K562 (cell line): ENCODE measurements around the gene NSUN3. TPM values are rescaled to one million over a fixed set of nuclear protein-coding genes. Genes with fewer than 3 reads are reported as not detected.

Source experiments
- ATAC-seq: fragments of 200-7000 bp; cut with Tn5 transposase; 3 replicates; pipeline ENCODE4 v1.9.1; 2020; ENCODE audit warnings: moderate library complexity
- BruUV-seq: library from RNA; stranded (reverse); fragments of 400-500 nt; replicated peaks from 2 replicates; lab custom pipeline; 2021; lab: Mats Ljungman, UMichigan
- CTCF ChIA-PET: fragments of 300-600 bp; formaldehyde crosslinking; extraction: SDS; loops from one replicate; lab custom pipeline; 2021; ENCODE audit warnings: low intra/inter-chr PET ratio; lab: Yijun Ruan, JAX
- POLR2A ChIA-PET: fragments of 300-600, 350-650 bp; sonication (Branson Sonifier 250); formaldehyde crosslinking; extraction: SDS; loops from one replicate; lab custom pipeline; 2021; ENCODE audit warnings: antibody characterized with exemption, inconsistent platforms; lab: Yijun Ruan, JAX
- DNase-seq, 4 experiments: peaks; one replicate each; pipeline versions ENCODE4 v3.0.0 to v3.0.0-alpha.2; 2011 to 2018; ENCODE audit warnings: low spot score in 3 of 4, mixed read lengths in 3 of 4; ENCODE audit errors: extremely low read depth in 1 of 4
- FAIRE-seq: peaks from 2 replicates; lab custom pipeline; 2011; peaks lifted over from hg19 to GRCh38; lab: Jason Lieb, UNC
- H2AFZ ChIP-seq: 2 replicates; pipeline ENCODE4 v1.6.0; 2011; ENCODE audit warnings: low read depth, low read length, control low read depth, inconsistent platforms
- H3K27ac ChIP-seq: fragments of 200-600 bp; 3 replicates; pipeline ENCODE4 v1.8.0; 2011; ENCODE audit warnings: low read depth, mild to moderate bottlenecking, control low read depth, inconsistent platforms, low read length, moderate library complexity, mixed read lengths; ENCODE audit errors: extremely low read depth
- H3K27me3 ChIP-seq, 2 experiments: fragments of 300-600 bp in 1 of 2; 2 replicates in 1 of 2; 3 replicates in 1 of 2; pipeline versions ENCODE4 v1.6.0 to v1.8.0; 2011; ENCODE audit warnings: inconsistent platforms in 2 of 2, low read length in 2 of 2, mild to moderate bottlenecking in 1 of 2, mixed read lengths in 1 of 2, moderate library complexity in 1 of 2; ENCODE audit not compliant: control insufficient read depth in 2 of 2, insufficient read depth in 2 of 2
- H3K36me3 ChIP-seq: fragments of 300-600 bp; 3 replicates; pipeline ENCODE4 v1.8.0; 2011; ENCODE audit warnings: mild to moderate bottlenecking, low read length, inconsistent platforms; ENCODE audit not compliant: control insufficient read depth, insufficient read depth
- H3K4me1 ChIP-seq, 2 experiments: fragments of 200-600 bp in 1 of 2; replicated peaks in 1 of 2; 2 replicates in 1 of 2; 3 replicates in 1 of 2; pipeline versions ENCODE4 v1.5.1 to v1.8.0; 2011; ENCODE audit warnings: inconsistent platforms in 2 of 2, low read length in 2 of 2, mild to moderate bottlenecking in 1 of 2, mixed read lengths in 1 of 2, moderate library complexity in 1 of 2; ENCODE audit not compliant: control insufficient read depth in 2 of 2, insufficient read depth in 2 of 2
- H3K4me2 ChIP-seq: 2 replicates; pipeline ENCODE4 v1.6.1; 2011; ENCODE audit warnings: low read length, control low read depth, inconsistent platforms, mixed read lengths; ENCODE audit not compliant: insufficient read depth
- H3K4me3 ChIP-seq: fragments of 200-600 bp; sonication (generic), shearing (Covaris generic); 2 replicates; pipeline ENCODE4 v1.5.1; 2016; ENCODE audit warnings: control low read depth, inconsistent platforms
- H3K79me2 ChIP-seq: fragments of 200-600 bp; 3 replicates; pipeline ENCODE4 v1.8.0; 2011; ENCODE audit warnings: low read length, inconsistent platforms; ENCODE audit not compliant: control insufficient read depth, insufficient read depth
- H3K9ac ChIP-seq, 2 experiments: 2 replicates each; pipeline versions ENCODE4 v1.6.0 to v1.6.1; 2011; ENCODE audit warnings: low read depth in 2 of 2, low read length in 2 of 2, control low read depth in 1 of 2, inconsistent platforms in 1 of 2, mild to moderate bottlenecking in 1 of 2, mixed read lengths in 1 of 2; ENCODE audit not compliant: insufficient read depth in 1 of 2
- H3K9me1 ChIP-seq: one replicate; pipeline ENCODE4 v1.6.0; 2011; ENCODE audit warnings: inconsistent platforms, mild to moderate bottlenecking, low read length, moderate library complexity; ENCODE audit not compliant: control insufficient read depth, insufficient read depth
- H3K9me3 ChIP-seq: replicated peaks from 2 replicates; pipeline ENCODE4 v1.5.1; 2011; ENCODE audit warnings: low read depth, low read length, inconsistent platforms; ENCODE audit not compliant: control insufficient read depth, insufficient read depth
- H4K20me1 ChIP-seq: replicated peaks from 2 replicates; pipeline ENCODE4 v1.6.1; 2011; ENCODE audit warnings: low read length, inconsistent platforms, mixed read lengths; ENCODE audit not compliant: control insufficient read depth, insufficient read depth
- CTCF ChIP-seq, 3 experiments: IDR thresholded peaks in 2 of 3; conservative IDR thresholded peaks in 1 of 3; 2 replicates each; pipeline ENCODE4 v1.5.1; 2011 to 2012; ENCODE audit warnings: low read length in 3 of 3, mild to moderate bottlenecking in 3 of 3, control low read depth in 2 of 3, improper control_type of control experiment in 1 of 3, inconsistent platforms in 1 of 3, low read depth in 1 of 3, mixed read lengths in 1 of 3, moderate library complexity in 1 of 3; ENCODE audit not compliant: insufficient read depth in 2 of 3
- ETV5 ChIP-seq: sonication (generic); formaldehyde crosslinking; IDR thresholded peaks from 2 replicates; pipeline ENCODE4 v1.4.0; 2020; ENCODE audit warnings: low read depth, mild to moderate bottlenecking, missing genetic modification reagents
- PHB2 ChIP-seq: fragments of 450-650 bp; IDR thresholded peaks from 2 replicates; pipeline ENCODE4 v1.6.1; 2017; ENCODE audit warnings: low read depth
- POLR2AphosphoS5 ChIP-seq: IDR thresholded peaks from 2 replicates; pipeline ENCODE4 v1.6.1; 2011; ENCODE audit warnings: mild to moderate bottlenecking, low read depth, low read length, moderate library complexity; ENCODE audit not compliant: control insufficient read depth, insufficient read depth
- SIN3A ChIP-seq, 2 experiments: fragments of 150-350 bp in 1 of 2; IDR thresholded peaks; 2 replicates each; pipeline ENCODE4 v1.6.1; 2011 to 2016; ENCODE audit warnings: borderline replicate concordance in 2 of 2, low read depth in 2 of 2, low read length in 2 of 2, mild to moderate bottlenecking in 2 of 2, moderate library complexity in 2 of 2; ENCODE audit not compliant: control insufficient read depth in 1 of 2
- SMAD1 ChIP-seq: fragments of 150-350 bp; IDR thresholded peaks from 2 replicates; pipeline ENCODE4 v1.6.1; 2014; ENCODE audit warnings: low read length, low read depth; ENCODE audit not compliant: partially characterized antibody
- WGBS: fragments of 100-300 bp; shearing (Covaris generic); methylation state at CpG from one replicate; pipeline ENCODE4 v1.1.6; 2016; ENCODE audit warnings: low coverage, mixed read lengths; ENCODE audit not compliant: insufficient coverage; ENCODE audit errors: missing lambda C conversion rate; 5-methylcytosine and 5-hydroxymethylcytosine counted together
- in situ Hi-C: fragments of 300-500 bp; cut with MboI; formaldehyde crosslinking; loops from 4 replicates; pipeline ENCODE4 v1.15.0; 2018; ENCODE audit warnings: inconsistent platforms, mixed read lengths
- intact Hi-C: fragments of 100-400 bp; cut with micrococcal nuclease; formaldehyde crosslinking; loops from 2 replicates; pipeline ENCODE4 v1.14.2; 2022
- polyA plus RNA-seq, 8 experiments: library from polyadenylated mRNA; depleted of rRNA in 4 of 8; stranded (reverse) in 5 of 8; unstranded in 3 of 8; fragments of >200 nt; fragmentation: Nextera tagmentation in 2 of 8; fragmentation: Illumina TruSeq in 1 of 8; extraction: Ambion mirVana in 2 of 8; extraction: Trizol in 1 of 8; gene quantifications; 2 replicates each; pipeline versions ENCODE4 v1.2.1 to v1.2.3, GENCODE V29; 2011 to 2014; ENCODE audit warnings: inconsistent platforms in 1 of 8, missing spikeins in 1 of 8
- total RNA-seq, 7 experiments: library from RNA; depleted of rRNA in 6 of 7; stranded (reverse); fragments of >200 nt in 6 of 7; fragmentation: Illumina TruSeq in 2 of 7; extraction: Trizol in 2 of 7; gene quantifications; 2 replicates each; pipeline versions ENCODE4 v1.2.1 to v1.2.3, GENCODE V29; 2011 to 2021; ENCODE audit warnings: low replicate concordance in 1 of 7

The NSUN3 gene
- total and polyA plus RNA-seq, 9 of the 15 experiments (the other 6 are each of a cell fraction or from before 2014, with no cell fraction given), result 4.4 to 12.3 (median 7.6) TPM

GRCh38 chr3:94036909-94037507, 25.9 kb upstream of the NSUN3 start:
- Histone ChIP-seq H3K4me3 (no peak overlapping the region), H3K79me2 (no peaks in the 10 kb centered on the region), H3K4me1 (no peaks in the 10 kb centered on the region), H3K9me1 (no peaks in the 10 kb centered on the region), H3K4me2 (no peak overlapping the region), H2AFZ (no peak overlapping the region), H4K20me1 (no peaks in the 10 kb centered on the region), H3K27me3 (no peaks in the 10 kb centered on the region), H3K36me3 (peaks cover 30% of the 10 kb centered on the region; the same call in 1 of the 3 replicates), H3K27ac (no peak overlapping the region), H3K9me3 (no peaks in the 10 kb centered on the region), H3K9ac (no peak overlapping the region)
- TF ChIP-seq PHB2, result no peak
- TF ChIP-seq SIN3A (IDR thresholded peaks at IDR 0.05; ENCODE audit: borderline replicate concordance in 2 of 2, control insufficient read depth in 1 of 2, low read depth in 2 of 2, low read length in 2 of 2), result no peak
- no peak for TF ChIP-seq ETV5
- TF ChIP-seq POLR2AphosphoS5, result no peak
- TF ChIP-seq SMAD1, result no peak
- peak; percentile 2 to 37 (median 22); a peak in 2 of 6 replicates for TF ChIP-seq CTCF (IDR thresholded peaks at IDR 0.05 in 2 of 3, conservative IDR thresholded peaks at IDR 0.05 in 1 of 3; ENCODE audit: insufficient read depth in 2 of 3, low read depth in 1 of 3, low read length in 3 of 3)
- ATAC-seq, result peak; percentile 79
- WGBS, result 77% methylated on average over 3 of the region's 3 CpGs
- ChIA-PET POLR2A (interaction anchor here (1.1 kb wide), 2 partner anchors 10 to 26 kb away, joined by 4 read pairs; partner anchors contain the start of genes DHFR2 and NSUN3), CTCF (no interaction called here)
- FAIRE-seq, result no peak
- DNase-seq, result peak; percentile 6 to 29 (median 22)
- intact Hi-C loops (no loop called here), in situ Hi-C loops (no loop called here)
- BruUV-seq, result no TSS peak
